HL-60 (cell line): ENCODE data around the gene LTA4H.
A peak's percentile ranks its signal among the peaks of the same experiment; 100 is the strongest.

ENCODE experiments used
- DNase-seq, 2 experiments: peaks; one replicate each; pipeline ENCODE4 v3.0.0-alpha.2; 2010 to 2020; ENCODE audit warnings: low read depth in 1 of 2, low spot score in 1 of 2
- H3K27ac ChIP-seq: fragments of 250-450 bp; sonication (Bioruptor Pico); replicated peaks from 2 replicates; pipeline ENCODE4 v1.5.1; 2020; ENCODE audit warnings: mild to moderate bottlenecking, moderate library complexity
- H3K27me3 ChIP-seq: fragments of 250-450 bp; sonication (Bioruptor Pico); 2 replicates; pipeline ENCODE4 v1.5.1; 2021; ENCODE audit warnings: mild to moderate bottlenecking, moderate library complexity; ENCODE audit not compliant: insufficient read depth, poor library complexity, severe bottlenecking
- H3K4me3 ChIP-seq: replicated peaks from 2 replicates; pipeline ENCODE4 v1.5.1; 2011; ENCODE audit warnings: mild to moderate bottlenecking, control low read depth, low read length; ENCODE audit not compliant: insufficient read depth
- CTCF ChIP-seq: IDR thresholded peaks from one replicate; pipeline ENCODE4 v1.5.1; 2011; ENCODE audit warnings: low read length, control low read depth, inconsistent platforms; ENCODE audit not compliant: insufficient read depth
- GABPA ChIP-seq: IDR thresholded peaks from 2 replicates; pipeline ENCODE4 v1.6.1; 2012; ENCODE audit warnings: low read depth
- POLR2AphosphoS5 ChIP-seq: IDR thresholded peaks from 2 replicates; pipeline ENCODE4 v1.6.1; 2012; ENCODE audit warnings: low read depth
- REST ChIP-seq: IDR thresholded peaks from 2 replicates; pipeline ENCODE4 v1.6.1; 2012; ENCODE audit warnings: low read depth; ENCODE audit not compliant: insufficient replicate concordance
- SPI1 ChIP-seq: IDR thresholded peaks from 2 replicates; pipeline ENCODE4 v1.6.1; 2012; ENCODE audit warnings: low read depth, mild to moderate bottlenecking, borderline replicate concordance

Gene LTA4H

GRCh38 chr12:95996034-95996658 lies 39.2 kb downstream of the LTA4H start, which contains the start of gene HAL:
TSS of gene HAL (minus strand) at chr12:95996344. CDS start at chr12:95995910, 434 bp downstream.
- H3K27ac ChIP-seq = peak within 1 kb of the TSS; percentile 89

GRCh38 chr12:95995238-95996031 lies 40.0 kb downstream of the LTA4H start:
- TF ChIP-seq GABPA = no peak
- no peak for TF ChIP-seq SPI1
- TF ChIP-seq CTCF = no peak
- no peak for TF ChIP-seq REST
- no peak for TF ChIP-seq POLR2AphosphoS5
- peak overlapping the region; percentile 26 for H3K4me3 ChIP-seq
- peak overlapping the region; percentile 89 for H3K27ac ChIP-seq
- DNase-seq = no peak
- no peaks in the 10 kb centered on the region for H3K27me3 ChIP-seq

More at GRCh38 chr12:95996034-95996658, 39.2 kb downstream of the LTA4H start, which contains the start of gene HAL:
- TF ChIP-seq CTCF = no peak
- peak; percentile 24; the same call in 1 of the 2 replicates for TF ChIP-seq SPI1
- peak; percentile 47; the same call in 1 of the 2 replicates for TF ChIP-seq GABPA
- peak; percentile 84 for TF ChIP-seq POLR2AphosphoS5
- no peak for TF ChIP-seq REST
- DNase-seq = peak; percentile 90 to 92
- Histone ChIP-seq H3K4me3 (peak within 1 kb of the TSS; percentile 26), H3K27me3 (no peaks in the 10 kb centered on the region)

GRCh38 chr12:95994476-95994875 lies 40.9 kb downstream of the LTA4H start:
- DNase-seq = no peak
- TF ChIP-seq GABPA (no peak), CTCF (no peak), SPI1 (no peak), POLR2AphosphoS5 (no peak), REST (no peak)
- H3K27ac ChIP-seq = no peak overlapping the region

More at GRCh38 chr12:95994476-95994875, 40.9 kb downstream of the LTA4H start:
- Histone ChIP-seq H3K27me3 (no peaks in the 10 kb centered on the region), H3K4me3 (no peak overlapping the region)
